H1 (cell line): Measurements from ENCODE around the gene CD68. TPM values are rescaled to one million over a fixed set of nuclear protein-coding genes. Genes with fewer than 3 reads are reported as not detected.

ENCODE experiments used
- CTCF ChIA-PET: fragments of 300-600 bp; sonication (Branson Sonifier 250); formaldehyde crosslinking; loops from one replicate; lab custom pipeline; 2021; ENCODE audit not compliant: partially characterized antibody; lab: Charles Lee
- POLR2A ChIA-PET: fragments of 300-600 bp; sonication (Branson Sonifier 250); formaldehyde crosslinking; loops from one replicate; lab custom pipeline; 2021; ENCODE audit warnings: inconsistent platforms; ENCODE audit not compliant: partially characterized antibody; lab: Charles Lee
- DNase-seq, 2 experiments: peaks; one replicate each; pipeline versions ENCODE4 v3.0.0 to v3.0.0-alpha.2; 2010 to 2022; ENCODE audit warnings: low spot score in 2 of 2, low read depth in 1 of 2, mixed read lengths in 1 of 2
- FAIRE-seq: peaks from 2 replicates; lab custom pipeline; 2011; peaks lifted over from hg19 to GRCh38; lab: Jason Lieb, UNC
- H2AFZ ChIP-seq: 2 replicates; pipeline ENCODE4 v1.8.1; 2012; ENCODE audit warnings: low read length, inconsistent platforms
- H2AK5ac ChIP-seq: 2 replicates; pipeline ENCODE4 v1.6.1; 2013; ENCODE audit warnings: low read depth, low read length
- H2BK120ac ChIP-seq: replicated peaks from 2 replicates; pipeline ENCODE3; 2013; ENCODE audit warnings: low read depth, low read length, inconsistent platforms
- H2BK12ac ChIP-seq: 2 replicates; pipeline ENCODE4 v1.6.1; 2013; ENCODE audit warnings: low read depth, low read length
- H2BK15ac ChIP-seq: 2 replicates; pipeline ENCODE4 v1.6.1; 2013; ENCODE audit warnings: low read length
- H2BK20ac ChIP-seq: 2 replicates; pipeline ENCODE4 v1.6.1; 2013; ENCODE audit warnings: low read length
- H2BK5ac ChIP-seq: 2 replicates; pipeline ENCODE4 v1.6.1; 2013; ENCODE audit warnings: low read depth, low read length
- H3K14ac ChIP-seq: 2 replicates; pipeline ENCODE4 v1.6.1; 2013; ENCODE audit warnings: inconsistent platforms; ENCODE audit not compliant: insufficient read length
- H3K18ac ChIP-seq: 2 replicates; pipeline ENCODE4 v1.6.1; 2013; ENCODE audit warnings: low read length; ENCODE audit errors: extremely low read depth
- H3K23ac ChIP-seq: 2 replicates; pipeline ENCODE4 v1.6.1; 2013; ENCODE audit warnings: inconsistent platforms; ENCODE audit not compliant: insufficient read length
- H3K23me2 ChIP-seq: 2 replicates; pipeline ENCODE4 v1.6.1; 2013; ENCODE audit warnings: low read depth, low read length
- H3K27ac ChIP-seq: 2 replicates; pipeline ENCODE4 v1.6.1; 2011; ENCODE audit warnings: low read depth, low read length, inconsistent platforms
- H3K27me3 ChIP-seq, 4 experiments: replicated peaks in 1 of 4; 1 replicate in 1 of 4; 2 replicates in 3 of 4; pipeline versions ENCODE4 v1.6.1 to v1.8.1; 2011 to 2013; ENCODE audit warnings: low read length in 3 of 4, mild to moderate bottlenecking in 3 of 4, inconsistent platforms in 2 of 4, mixed read lengths in 2 of 4, moderate library complexity in 1 of 4; ENCODE audit not compliant: control insufficient read depth in 3 of 4, insufficient read depth in 3 of 4; ENCODE audit errors: extremely low read depth in 1 of 4
- H3K36me3 ChIP-seq, 4 experiments: 2 replicates each; pipeline versions ENCODE4 v1.6.1 to v1.8.1; 2011 to 2013; ENCODE audit warnings: mild to moderate bottlenecking in 4 of 4, low read length in 3 of 4, moderate library complexity in 2 of 4, control low read depth in 1 of 4, inconsistent platforms in 1 of 4; ENCODE audit not compliant: insufficient read depth in 4 of 4, control insufficient read depth in 2 of 4
- H3K4ac ChIP-seq: replicated peaks from 2 replicates; pipeline ENCODE3; 2013; ENCODE audit warnings: low read length, low read depth, mixed read lengths, inconsistent platforms; ENCODE audit not compliant: insufficient read length
- H3K4me1 ChIP-seq, 4 experiments: replicated peaks in 1 of 4; 1 replicate in 1 of 4; 2 replicates in 3 of 4; pipeline versions ENCODE4 v1.6.1 to v1.8.1; 2011 to 2013; ENCODE audit warnings: low read length in 3 of 4, inconsistent platforms in 2 of 4, mixed read lengths in 1 of 4; ENCODE audit not compliant: insufficient read depth in 4 of 4, control insufficient read depth in 3 of 4
- H3K4me2 ChIP-seq, 2 experiments: 2 replicates each; pipeline versions ENCODE4 v1.6.1 to v1.8.1; 2011 to 2013; ENCODE audit warnings: low read depth in 2 of 2, low read length in 2 of 2, control low read depth in 1 of 2, inconsistent platforms in 1 of 2, mild to moderate bottlenecking in 1 of 2; ENCODE audit not compliant: insufficient read depth in 1 of 2
- H3K4me3 ChIP-seq, 4 experiments: fragments of 200-600, 300-600 bp in 1 of 4; sonication (generic), shearing (Covaris generic), sonication (Bioruptor Twin) in 1 of 4; 2 replicates each; pipeline versions ENCODE4 v1.5.1 to v1.8.1; 2011 to 2016; ENCODE audit warnings: low read length in 4 of 4, low read depth in 3 of 4, control low read depth in 2 of 4, inconsistent platforms in 2 of 4, mild to moderate bottlenecking in 2 of 4, mixed read lengths in 1 of 4, moderate library complexity in 1 of 4; ENCODE audit not compliant: insufficient read depth in 2 of 4; ENCODE audit errors: extremely low read depth in 1 of 4
- H3K56ac ChIP-seq: replicated peaks from 2 replicates; pipeline ENCODE3; 2013; ENCODE audit warnings: low read depth, mild to moderate bottlenecking, mixed read lengths, low read length, inconsistent platforms; ENCODE audit not compliant: insufficient read length
- H3K79me1 ChIP-seq: 2 replicates; pipeline ENCODE4 v1.6.1; 2013; ENCODE audit warnings: low read depth, low read length, control low read depth
- H3K79me2 ChIP-seq, 2 experiments: 2 replicates each; pipeline versions ENCODE4 v1.6.1 to v1.8.1; 2012 to 2013; ENCODE audit warnings: low read length in 2 of 2, mild to moderate bottlenecking in 2 of 2, inconsistent platforms in 1 of 2; ENCODE audit not compliant: insufficient read depth in 2 of 2, control insufficient read depth in 1 of 2
- H3K9ac ChIP-seq, 4 experiments: replicated peaks in 1 of 4; 1 replicate in 1 of 4; 2 replicates in 3 of 4; pipeline versions ENCODE4 v1.6.1 to v1.8.1; 2011 to 2013; ENCODE audit warnings: low read depth in 3 of 4, low read length in 3 of 4, control low read depth in 2 of 4, mild to moderate bottlenecking in 2 of 4, moderate library complexity in 2 of 4, inconsistent platforms in 1 of 4; ENCODE audit errors: extremely low read depth in 1 of 4
- H3K9me3 ChIP-seq, 2 experiments: 2 replicates each; pipeline versions ENCODE4 v1.6.1 to v1.8.1; 2012 to 2013; ENCODE audit warnings: mild to moderate bottlenecking in 2 of 2, moderate library complexity in 2 of 2, control low read depth in 1 of 2, inconsistent platforms in 1 of 2, low read depth in 1 of 2, low read length in 1 of 2, mixed read lengths in 1 of 2; ENCODE audit not compliant: insufficient read depth in 2 of 2
- H4K20me1 ChIP-seq, 2 experiments: replicated peaks in 1 of 2; 2 replicates each; pipeline versions ENCODE3 to v1.8.1; 2011 to 2013; ENCODE audit warnings: inconsistent platforms in 2 of 2, low read length in 2 of 2, mild to moderate bottlenecking in 1 of 2; ENCODE audit not compliant: insufficient read depth in 2 of 2, control insufficient read depth in 1 of 2
- H4K5ac ChIP-seq: 2 replicates; pipeline ENCODE4 v1.6.1; 2013; ENCODE audit warnings: low read length, low read depth, mixed read lengths, inconsistent platforms; ENCODE audit not compliant: insufficient read length
- H4K8ac ChIP-seq: 2 replicates; pipeline ENCODE4 v1.8.0; 2013; ENCODE audit warnings: mild to moderate bottlenecking, moderate library complexity, low read length, inconsistent platforms; ENCODE audit not compliant: insufficient read depth; ENCODE audit errors: extremely low read depth
- H4K91ac ChIP-seq: replicated peaks from 2 replicates; pipeline ENCODE3; 2013; ENCODE audit warnings: low read length, mixed read lengths, inconsistent platforms; ENCODE audit not compliant: insufficient read length
- BCL11A ChIP-seq, 2 experiments: IDR thresholded peaks; one replicate each; pipeline ENCODE4 v1.6.1; 2011; ENCODE audit warnings: low read depth in 2 of 2, low read length in 2 of 2, mild to moderate bottlenecking in 2 of 2
- CBX5 ChIP-seq: fragments of 300-800, 300-1000 bp; sonication (generic); IDR thresholded peaks from 2 replicates; pipeline ENCODE4 v1.7.1; 2016; ENCODE audit warnings: antibody characterized with exemption, low read length, low read depth
- CTBP2 ChIP-seq: IDR thresholded peaks from 2 replicates; pipeline ENCODE4 v1.7.0; 2011; ENCODE audit warnings: borderline replicate concordance, mild to moderate bottlenecking, moderate library complexity, mixed read lengths, low read length; ENCODE audit not compliant: insufficient read depth, insufficient read length
- CTCF ChIP-seq, 3 experiments: IDR thresholded peaks; 1 replicate in 2 of 3; 2 replicates in 1 of 3; pipeline versions ENCODE4 v1.5.1 to v1.6.1; 2011; ENCODE audit warnings: low read length in 3 of 3, mild to moderate bottlenecking in 3 of 3, inconsistent platforms in 2 of 3, low read depth in 1 of 3, moderate library complexity in 1 of 3; ENCODE audit not compliant: insufficient read depth in 1 of 3; ENCODE audit errors: control extremely low read depth in 1 of 3
- EP300 ChIP-seq, 2 experiments: IDR thresholded peaks; 1 replicate in 1 of 2; 2 replicates in 1 of 2; pipeline ENCODE4 v1.6.1; 2011 to 2012; ENCODE audit warnings: low read depth in 2 of 2, low read length in 2 of 2, mild to moderate bottlenecking in 2 of 2, borderline replicate concordance in 1 of 2, inconsistent platforms in 1 of 2, moderate library complexity in 1 of 2
- HDAC6 ChIP-seq: IDR thresholded peaks from one replicate; pipeline ENCODE4 v1.7.1; 2012; ENCODE audit warnings: low read depth, mild to moderate bottlenecking, inconsistent platforms, low read length, moderate library complexity
- NANOG ChIP-seq: IDR thresholded peaks from 2 replicates; pipeline ENCODE4 v1.6.1; 2011; ENCODE audit warnings: low read length, low read depth, mild to moderate bottlenecking, inconsistent platforms; ENCODE audit not compliant: insufficient read depth, poor library complexity, severe bottlenecking
- POLR2A ChIP-seq, 2 experiments: IDR thresholded peaks; 1 replicate in 1 of 2; 2 replicates in 1 of 2; pipeline ENCODE4 v1.6.1; 2011; ENCODE audit warnings: low read depth in 2 of 2, low read length in 2 of 2, mild to moderate bottlenecking in 2 of 2; ENCODE audit errors: control extremely low read depth in 1 of 2
- POLR2AphosphoS5 ChIP-seq: IDR thresholded peaks from 2 replicates; pipeline ENCODE4 v1.6.1; 2011; ENCODE audit warnings: low read depth, low read length
- SUZ12 ChIP-seq: fragments of 200-600 bp; sonication (generic); IDR thresholded peaks from 2 replicates; pipeline ENCODE4 v1.6.1; 2012; ENCODE audit warnings: mild to moderate bottlenecking, inconsistent platforms, low read length, moderate library complexity, mixed read lengths
- WGBS, 2 experiments: shearing (Covaris generic) in 1 of 2; methylation state at CpG; one replicate each; pipeline versions ENCODE4 v1.1.6 to v1.1.7; 2013 to 2015; ENCODE audit warnings: low lambda C conversion rate in 2 of 2, mixed read lengths in 2 of 2, inconsistent platforms in 1 of 2, low coverage in 1 of 2, missing lambda C conversion rate in 1 of 2; ENCODE audit not compliant: insufficient replicate concordance in 2 of 2, insufficient coverage in 1 of 2, insufficient read length in 1 of 2; ENCODE audit errors: extremely low coverage in 1 of 2, missing lambda C conversion rate in 1 of 2; 5-methylcytosine and 5-hydroxymethylcytosine counted together
- polyA plus RNA-seq, 7 experiments: library from polyadenylated mRNA; depleted of rRNA in 3 of 7; stranded (reverse) in 5 of 7; unstranded in 2 of 7; fragments of >200 nt in 5 of 7; fragments of 200-250 nt in 2 of 7; gene quantifications; 1 replicate in 5 of 7; 2 replicates in 1 of 7; 4 replicates in 1 of 7; pipeline versions ENCODE4 v1.2.1 to v1.2.3, GENCODE V29; 2011 to 2013; ENCODE audit warnings: missing spikeins in 2 of 7, mixed read lengths in 2 of 7
- total RNA-seq: library from RNA; stranded (reverse); fragmentation: NEBNext Ultra II Directional; extraction: Animal tissue kit (Norgen Biotek cat#: 25700); gene quantifications from 2 replicates; pipeline ENCODE4 v1.2.1, GENCODE V29; 2021

Gene CD68
- total and polyA plus RNA-seq, 2 of the 8 experiments (the other 6 are each of a cell fraction or from before 2014, with no cell fraction given): 0.18 TPM; not detected in 1

GRCh38 chr17:7576432-7576937 lies 3.0 kb upstream of the CD68 start:
- ChIA-PET CTCF (interaction anchor here (0.6 to 3.6 kb wide), 3 partner anchors 13 to 25 kb away, joined by 3 to 24 read pairs (median 3); partner anchors contain the start of genes SENP3 and SOX15), POLR2A (interaction anchor here (0.7 to 37.5 kb wide), 20 partner anchors 6 to 271 kb away, joined by 3 to 1144 read pairs (median 4); partner anchors contain the start of genes CD68, MPDU1, NEURL4 and POLR2A)
- 96% methylated on average over 14 of the region's 14 CpGs; no CpG with 5 or more reads in 1 of the 2 experiments for WGBS, 2 experiments
- Histone ChIP-seq H3K79me1 (peaks cover 7% of the 10 kb centered on the region; the same call in 1 of the 2 replicates), H2AK5ac (no peak overlapping the region), H3K14ac (no peak overlapping the region), H3K9ac (no peak overlapping the region), H3K18ac (no peak overlapping the region), H3K27me3 (no peaks in the 10 kb centered on the region), H2BK15ac (no peak overlapping the region), H3K4me3 (no peak overlapping the region; a peak in 1 of 8 replicates), H2BK120ac (no peak overlapping the region), H3K36me3 (peaks cover 41 to 58% (median 48%) of the 10 kb centered on the region in 4 experiments), H2BK20ac (no peak overlapping the region), H3K4me2 (no peak overlapping the region), H2BK5ac (no peak overlapping the region), H3K23ac (no peak overlapping the region), H3K4ac (no peak overlapping the region), H3K23me2 (peaks cover 6% of the 10 kb centered on the region), H3K79me2 (peaks cover 23 to 39% of the 10 kb centered on the region in 2 experiments), H4K8ac (peak overlapping the region; percentile 31), H3K9me3 (no peaks in the 10 kb centered on the region), H4K5ac (no peak overlapping the region), H4K20me1 (peaks cover 27 to 32% of the 10 kb centered on the region in 2 experiments), H3K56ac (no peak overlapping the region), H3K4me1 (peaks cover 4 to 12% (median 7%) of the 10 kb centered on the region in 4 experiments; a peak in 6 of 7 replicates), H2AFZ (no peak overlapping the region), H3K27ac (no peak overlapping the region), H2BK12ac (no peak overlapping the region), H4K91ac (no peak overlapping the region)
- TF ChIP-seq POLR2A (IDR thresholded peaks at IDR 0.05; ENCODE audit: control extremely low read depth in 1 of 2, low read depth in 2 of 2, low read length in 2 of 2): peak; percentile 53 to 74
- TF ChIP-seq CBX5: no peak
- no peak for TF ChIP-seq EP300 (IDR thresholded peaks at IDR 0.05; ENCODE audit: borderline replicate concordance in 1 of 2, low read depth in 2 of 2, low read length in 2 of 2)
- no peak for TF ChIP-seq CTBP2
- no peak for TF ChIP-seq BCL11A (IDR thresholded peaks at IDR 0.05; ENCODE audit: low read depth in 2 of 2, low read length in 2 of 2)
- TF ChIP-seq SUZ12: no peak
- no peak for TF ChIP-seq CTCF (IDR thresholded peaks at IDR 0.05; ENCODE audit: control extremely low read depth in 1 of 3, insufficient read depth in 1 of 3, low read depth in 1 of 3, low read length in 3 of 3)
- peak; percentile 96 for TF ChIP-seq POLR2AphosphoS5
- no peak for TF ChIP-seq HDAC6
- no peak for TF ChIP-seq NANOG
- FAIRE-seq (no peak), DNase-seq (no peak)
